WTC11 (cell line): ENCODE measurements around the gene MSANTD2.

ENCODE experiments used
- FOXP1 ChIP-seq: sonication (generic); formaldehyde crosslinking; IDR thresholded peaks from 2 replicates; pipeline ENCODE4 v1.8.0; 2022; ENCODE audit warnings: missing genetic modification reagents, mild to moderate bottlenecking, moderate library complexity, borderline replicate concordance
- MXD4 ChIP-seq: fragments of 250-450 bp; sonication (Bioruptor Pico); IDR thresholded peaks from 2 replicates; pipeline ENCODE4 v1.8.0; 2021; ENCODE audit warnings: mild to moderate bottlenecking, moderate library complexity, borderline replicate concordance
- TCF7 ChIP-seq: sonication (generic); formaldehyde crosslinking; IDR thresholded peaks from 2 replicates; pipeline ENCODE4 v1.8.0; 2022; ENCODE audit warnings: mild to moderate bottlenecking, low read depth, missing genetic modification reagents, moderate library complexity
- ZNF138 ChIP-seq: sonication (generic); formaldehyde crosslinking; conservative IDR thresholded peaks from 2 replicates; pipeline ENCODE4 v1.8.1; 2022; ENCODE audit warnings: mild to moderate bottlenecking, moderate library complexity, missing genetic modification reagents
- ZNF317 ChIP-seq: sonication (generic); formaldehyde crosslinking; IDR thresholded peaks from 2 replicates; pipeline ENCODE4 v1.8.1; 2023; ENCODE audit warnings: low read depth, mild to moderate bottlenecking, moderate library complexity, missing genetic modification reagents, borderline replicate concordance
- TF ChIP-seq, protein P1 (sequence below): fragments of 200-600 bp; IDR thresholded peaks from 2 replicates; pipeline ENCODE4 v1.8.0; 2022; ENCODE audit warnings: antibody characterized with exemption
- TF ChIP-seq, protein P2 (sequence below): sonication (generic); formaldehyde crosslinking; IDR thresholded peaks from 2 replicates; pipeline ENCODE4 v1.8.1; 2023; ENCODE audit warnings: mild to moderate bottlenecking, missing genetic modification reagents, moderate library complexity

DNA sequence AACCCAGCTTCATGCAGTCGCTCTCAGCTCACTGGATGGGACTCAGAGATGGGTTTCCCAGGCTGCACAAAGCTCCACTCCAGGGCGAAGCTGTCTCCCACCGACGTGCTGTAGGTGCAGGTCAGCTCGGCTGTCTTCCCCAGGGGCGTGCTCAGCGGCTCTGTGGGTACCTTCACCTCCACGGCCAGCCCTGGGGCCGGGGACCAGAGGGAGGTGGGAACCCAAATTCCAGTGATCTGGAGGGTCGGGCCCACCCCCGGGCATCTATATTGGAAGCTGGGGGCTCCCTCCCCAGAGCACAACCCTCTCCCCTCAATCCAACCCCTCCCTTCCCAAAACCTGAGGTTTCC lies 48.8 kb downstream of the MSANTD2 start:
- TF ChIP-seq, protein P1, sequence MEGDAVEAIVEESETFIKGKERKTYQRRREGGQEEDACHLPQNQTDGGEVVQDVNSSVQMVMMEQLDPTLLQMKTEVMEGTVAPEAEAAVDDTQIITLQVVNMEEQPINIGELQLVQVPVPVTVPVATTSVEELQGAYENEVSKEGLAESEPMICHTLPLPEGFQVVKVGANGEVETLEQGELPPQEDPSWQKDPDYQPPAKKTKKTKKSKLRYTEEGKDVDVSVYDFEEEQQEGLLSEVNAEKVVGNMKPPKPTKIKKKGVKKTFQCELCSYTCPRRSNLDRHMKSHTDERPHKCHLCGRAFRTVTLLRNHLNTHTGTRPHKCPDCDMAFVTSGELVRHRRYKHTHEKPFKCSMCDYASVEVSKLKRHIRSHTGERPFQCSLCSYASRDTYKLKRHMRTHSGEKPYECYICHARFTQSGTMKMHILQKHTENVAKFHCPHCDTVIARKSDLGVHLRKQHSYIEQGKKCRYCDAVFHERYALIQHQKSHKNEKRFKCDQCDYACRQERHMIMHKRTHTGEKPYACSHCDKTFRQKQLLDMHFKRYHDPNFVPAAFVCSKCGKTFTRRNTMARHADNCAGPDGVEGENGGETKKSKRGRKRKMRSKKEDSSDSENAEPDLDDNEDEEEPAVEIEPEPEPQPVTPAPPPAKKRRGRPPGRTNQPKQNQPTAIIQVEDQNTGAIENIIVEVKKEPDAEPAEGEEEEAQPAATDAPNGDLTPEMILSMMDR = no peak
- TF ChIP-seq, protein P2, sequence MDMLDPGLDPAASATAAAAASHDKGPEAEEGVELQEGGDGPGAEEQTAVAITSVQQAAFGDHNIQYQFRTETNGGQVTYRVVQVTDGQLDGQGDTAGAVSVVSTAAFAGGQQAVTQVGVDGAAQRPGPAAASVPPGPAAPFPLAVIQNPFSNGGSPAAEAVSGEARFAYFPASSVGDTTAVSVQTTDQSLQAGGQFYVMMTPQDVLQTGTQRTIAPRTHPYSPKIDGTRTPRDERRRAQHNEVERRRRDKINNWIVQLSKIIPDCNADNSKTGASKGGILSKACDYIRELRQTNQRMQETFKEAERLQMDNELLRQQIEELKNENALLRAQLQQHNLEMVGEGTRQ (CRISPR knock-in tag) = no peak
- TF ChIP-seq MXD4 (CRISPR knock-in tag) (no peak), TCF7 (no peak), ZNF138 (CRISPR knock-in tag) (no peak), FOXP1 (CRISPR knock-in tag) (no peak), ZNF317 (CRISPR knock-in tag) (no peak)
